WTC11 (cell line): Measurements from ENCODE around the gene NOXO1. TPM values are rescaled to one million over a fixed set of nuclear protein-coding genes. Genes with fewer than 3 reads are reported as not detected.

Experiments used
- ATAC-seq: fragments of 200-7000 bp; cut with Tn5 transposase; 2 replicates; pipeline ENCODE4 v1.10.0; 2021; ENCODE audit warnings: mild to moderate bottlenecking, moderate library complexity
- CTCF ChIA-PET: fragments of 300-600 bp; sonication (Branson Sonifier 250); formaldehyde crosslinking; loops from one replicate; lab custom pipeline; 2021; ENCODE audit warnings: antibody characterized with exemption; lab: Charles Lee
- POLR2A ChIA-PET: fragments of 350-600 bp; sonication (Branson Sonifier 250); formaldehyde crosslinking; loops from one replicate; lab custom pipeline; 2021; ENCODE audit warnings: antibody characterized with exemption; lab: Charles Lee
- DNase-seq: peaks from one replicate; pipeline ENCODE4 v3.0.0; 2021; ENCODE audit warnings: low spot score
- H3K27ac Mint-ChIP-seq: 2 replicates; pipeline ENCODE4 v1.8.0; 2021; ENCODE audit warnings: mixed read lengths
- H3K27me3 Mint-ChIP-seq: 2 replicates; pipeline ENCODE4 v1.8.0; 2021; ENCODE audit warnings: low read depth, mild to moderate bottlenecking, moderate library complexity, mixed read lengths
- H3K36me3 Mint-ChIP-seq: 2 replicates; pipeline ENCODE4 v1.8.0; 2021; ENCODE audit warnings: mixed read lengths
- H3K4me1 Mint-ChIP-seq: 2 replicates; pipeline ENCODE4 v1.8.0; 2022; ENCODE audit warnings: mixed read lengths
- H3K4me3 Mint-ChIP-seq: 2 replicates; pipeline ENCODE4 v1.8.0; 2021; ENCODE audit warnings: mild to moderate bottlenecking, moderate library complexity, mixed read lengths
- H3K9me3 Mint-ChIP-seq: 2 replicates; pipeline ENCODE4 v1.8.0; 2021; ENCODE audit warnings: mixed read lengths
- ATF3 ChIP-seq: sonication (generic); formaldehyde crosslinking; conservative IDR thresholded peaks from 2 replicates; pipeline ENCODE4 v1.8.1; 2022; ENCODE audit warnings: mild to moderate bottlenecking, missing genetic modification reagents
- EMX1 ChIP-seq: fragments of 250-450 bp; sonication (Bioruptor Pico); IDR thresholded peaks from 2 replicates; pipeline ENCODE4 v1.8.0; 2021; ENCODE audit warnings: mild to moderate bottlenecking
- ERG ChIP-seq: fragments of 250-450 bp; sonication (Bioruptor Pico); IDR thresholded peaks from 2 replicates; pipeline ENCODE4 v1.8.0; 2021; ENCODE audit warnings: mild to moderate bottlenecking
- ESRRA ChIP-seq: sonication (generic); formaldehyde crosslinking; IDR thresholded peaks from 2 replicates; pipeline ENCODE4 v1.8.1; 2022; ENCODE audit warnings: mild to moderate bottlenecking, missing genetic modification reagents, borderline replicate concordance
- FOXK1 ChIP-seq: sonication (generic); formaldehyde crosslinking; IDR thresholded peaks from 2 replicates; pipeline ENCODE4 v1.8.0; 2022; ENCODE audit warnings: mild to moderate bottlenecking, moderate library complexity, missing genetic modification reagents
- GTF2I ChIP-seq: fragments of 250-450 bp; sonication (Bioruptor Pico); conservative IDR thresholded peaks from 2 replicates; pipeline ENCODE4 v1.4.0; 2021; ENCODE audit warnings: mild to moderate bottlenecking
- NFYB ChIP-seq: sonication (generic); formaldehyde crosslinking; conservative IDR thresholded peaks from 2 replicates; pipeline ENCODE4 v1.8.0; 2022; ENCODE audit warnings: low read depth, missing genetic modification reagents
- OVOL2 ChIP-seq: fragments of 250-450 bp; sonication (Bioruptor Pico); IDR thresholded peaks from 2 replicates; pipeline ENCODE4 v1.9.0; 2021; ENCODE audit warnings: mild to moderate bottlenecking, borderline replicate concordance
- PRDM15 ChIP-seq: sonication (generic); formaldehyde crosslinking; IDR thresholded peaks from 2 replicates; pipeline ENCODE4 v1.8.0; 2022; ENCODE audit warnings: missing genetic modification reagents
- RELA ChIP-seq: sonication (generic); formaldehyde crosslinking; IDR thresholded peaks from 2 replicates; pipeline ENCODE4 v1.8.1; 2022; ENCODE audit warnings: missing genetic modification reagents, mild to moderate bottlenecking, borderline replicate concordance
- ZNF416 ChIP-seq: fragments of 250-450 bp; sonication (Bioruptor Pico); IDR thresholded peaks from 2 replicates; pipeline ENCODE4 v1.9.0; 2021; ENCODE audit warnings: mild to moderate bottlenecking, inconsistent platforms
- ZNF423 ChIP-seq: fragments of 250-450 bp; sonication (Bioruptor Pico); IDR thresholded peaks from 2 replicates; pipeline ENCODE4 v2.1.2; 2022; ENCODE audit warnings: mild to moderate bottlenecking, moderate library complexity
- ZNF512 ChIP-seq: sonication (generic); formaldehyde crosslinking; IDR thresholded peaks from 2 replicates; pipeline ENCODE4 v1.8.1; 2022; ENCODE audit warnings: missing genetic modification reagents, borderline replicate concordance
- total RNA-seq: library from RNA; stranded (reverse); gene quantifications from 3 replicates; pipeline ENCODE4 v1.2.3, GENCODE V29; 2021
- TF ChIP-seq, protein P1 (sequence below): fragments of 250-450 bp; sonication (Bioruptor Pico); IDR thresholded peaks from 2 replicates; pipeline ENCODE4 v1.9.0; 2021; ENCODE audit warnings: mild to moderate bottlenecking
- TF ChIP-seq, protein P2 (sequence below): fragments of 250-450 bp; sonication (Bioruptor Pico); IDR thresholded peaks from 2 replicates; pipeline ENCODE4 v1.9.0; 2021; ENCODE audit warnings: moderate library complexity, mild to moderate bottlenecking, inconsistent platforms, borderline replicate concordance
- TF ChIP-seq, protein P3 (sequence below): sonication (generic); formaldehyde crosslinking; IDR thresholded peaks from 2 replicates; pipeline ENCODE4 v1.8.0; 2022; ENCODE audit warnings: mild to moderate bottlenecking, missing genetic modification reagents
- TF ChIP-seq, protein P4 (sequence below): sonication (generic); formaldehyde crosslinking; conservative IDR thresholded peaks from 2 replicates; pipeline ENCODE4 v1.8.1; 2023; ENCODE audit warnings: mild to moderate bottlenecking, low read depth, missing genetic modification reagents, moderate library complexity
- TF ChIP-seq, protein P5 (sequence below): fragments of 200-600 bp; IDR thresholded peaks from 2 replicates; pipeline ENCODE4 v1.8.0; 2022; ENCODE audit warnings: antibody characterized with exemption

NOXO1 gene
- total RNA-seq, 1 experiment from 2014 or later: 5.7 TPM

- TF ChIP-seq, protein P1, sequence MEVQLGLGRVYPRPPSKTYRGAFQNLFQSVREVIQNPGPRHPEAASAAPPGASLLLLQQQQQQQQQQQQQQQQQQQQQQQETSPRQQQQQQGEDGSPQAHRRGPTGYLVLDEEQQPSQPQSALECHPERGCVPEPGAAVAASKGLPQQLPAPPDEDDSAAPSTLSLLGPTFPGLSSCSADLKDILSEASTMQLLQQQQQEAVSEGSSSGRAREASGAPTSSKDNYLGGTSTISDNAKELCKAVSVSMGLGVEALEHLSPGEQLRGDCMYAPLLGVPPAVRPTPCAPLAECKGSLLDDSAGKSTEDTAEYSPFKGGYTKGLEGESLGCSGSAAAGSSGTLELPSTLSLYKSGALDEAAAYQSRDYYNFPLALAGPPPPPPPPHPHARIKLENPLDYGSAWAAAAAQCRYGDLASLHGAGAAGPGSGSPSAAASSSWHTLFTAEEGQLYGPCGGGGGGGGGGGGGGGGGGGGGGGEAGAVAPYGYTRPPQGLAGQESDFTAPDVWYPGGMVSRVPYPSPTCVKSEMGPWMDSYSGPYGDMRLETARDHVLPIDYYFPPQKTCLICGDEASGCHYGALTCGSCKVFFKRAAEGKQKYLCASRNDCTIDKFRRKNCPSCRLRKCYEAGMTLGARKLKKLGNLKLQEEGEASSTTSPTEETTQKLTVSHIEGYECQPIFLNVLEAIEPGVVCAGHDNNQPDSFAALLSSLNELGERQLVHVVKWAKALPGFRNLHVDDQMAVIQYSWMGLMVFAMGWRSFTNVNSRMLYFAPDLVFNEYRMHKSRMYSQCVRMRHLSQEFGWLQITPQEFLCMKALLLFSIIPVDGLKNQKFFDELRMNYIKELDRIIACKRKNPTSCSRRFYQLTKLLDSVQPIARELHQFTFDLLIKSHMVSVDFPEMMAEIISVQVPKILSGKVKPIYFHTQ: no peak
- no peak for TF ChIP-seq ZNF512
- TF ChIP-seq ZNF423 (CRISPR knock-in tag): no peak
- TF ChIP-seq PRDM15 (CRISPR knock-in tag): no peak
- TF ChIP-seq ATF3 (CRISPR knock-in tag): no peak
These were observed 4.1 kb downstream of the NOXO1 start (continued) for GRCh38 chr16:1976951-1977874.

DNA sequence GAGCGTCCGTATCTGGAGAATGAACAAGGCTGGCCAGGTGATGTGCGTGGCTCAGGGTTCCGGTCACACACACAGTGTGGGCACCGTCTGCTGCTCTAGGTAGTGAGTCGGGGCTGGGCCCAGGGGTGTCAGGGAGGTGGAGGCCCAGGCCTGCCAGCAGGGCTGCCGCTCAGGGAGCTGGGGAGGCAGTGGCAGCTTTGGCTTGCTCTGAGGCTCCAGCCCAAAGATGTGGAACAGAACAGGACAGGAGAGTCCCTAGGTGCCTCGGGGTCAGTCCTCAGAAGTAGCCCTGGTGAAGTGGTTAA, 5.1 kb downstream of the NOXO1 start:
- H3K27me3 Mint-ChIP-seq: peaks cover 16% of the 10 kb centered on the region
- no peak for DNase-seq
- peaks cover 17% of the 10 kb centered on the region for H3K4me1 Mint-ChIP-seq
- H3K36me3 Mint-ChIP-seq: peaks cover 10% of the 10 kb centered on the region
- H3K4me3 Mint-ChIP-seq: no peak overlapping the region
- no peak overlapping the region for H3K27ac Mint-ChIP-seq
- ATAC-seq: no peak
- H3K9me3 Mint-ChIP-seq: no peaks in the 10 kb centered on the region
- ChIA-PET POLR2A (no interaction called here), CTCF (no interaction called here)
- no peak for TF ChIP-seq OVOL2 (CRISPR knock-in tag)
- TF ChIP-seq FOXK1 (CRISPR knock-in tag): no peak
- no peak for TF ChIP-seq EMX1 (CRISPR knock-in tag)
- TF ChIP-seq, protein P2, sequence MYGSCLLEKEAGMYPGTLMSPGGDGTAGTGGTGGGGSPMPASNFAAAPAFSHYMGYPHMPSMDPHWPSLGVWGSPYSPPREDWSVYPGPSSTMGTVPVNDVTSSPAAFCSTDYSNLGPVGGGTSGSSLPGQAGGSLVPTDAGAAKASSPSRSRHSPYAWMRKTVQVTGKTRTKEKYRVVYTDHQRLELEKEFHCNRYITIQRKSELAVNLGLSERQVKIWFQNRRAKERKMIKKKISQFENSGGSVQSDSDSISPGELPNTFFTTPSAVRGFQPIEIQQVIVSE (CRISPR knock-in tag): no peak
- TF ChIP-seq, protein P3, sequence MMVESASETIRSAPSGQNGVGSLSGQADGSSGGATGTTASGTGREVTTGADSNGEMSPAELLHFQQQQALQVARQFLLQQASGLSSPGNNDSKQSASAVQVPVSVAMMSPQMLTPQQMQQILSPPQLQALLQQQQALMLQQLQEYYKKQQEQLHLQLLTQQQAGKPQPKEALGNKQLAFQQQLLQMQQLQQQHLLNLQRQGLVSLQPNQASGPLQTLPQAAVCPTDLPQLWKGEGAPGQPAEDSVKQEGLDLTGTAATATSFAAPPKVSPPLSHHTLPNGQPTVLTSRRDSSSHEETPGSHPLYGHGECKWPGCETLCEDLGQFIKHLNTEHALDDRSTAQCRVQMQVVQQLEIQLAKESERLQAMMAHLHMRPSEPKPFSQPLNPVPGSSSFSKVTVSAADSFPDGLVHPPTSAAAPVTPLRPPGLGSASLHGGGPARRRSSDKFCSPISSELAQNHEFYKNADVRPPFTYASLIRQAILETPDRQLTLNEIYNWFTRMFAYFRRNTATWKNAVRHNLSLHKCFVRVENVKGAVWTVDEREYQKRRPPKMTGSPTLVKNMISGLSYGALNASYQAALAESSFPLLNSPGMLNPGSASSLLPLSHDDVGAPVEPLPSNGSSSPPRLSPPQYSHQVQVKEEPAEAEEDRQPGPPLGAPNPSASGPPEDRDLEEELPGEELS: no peak
- TF ChIP-seq GTF2I (CRISPR knock-in tag): no peak
- TF ChIP-seq ZNF416 (CRISPR knock-in tag): no peak
- TF ChIP-seq NFYB (CRISPR knock-in tag): no peak
- TF ChIP-seq, protein P4, sequence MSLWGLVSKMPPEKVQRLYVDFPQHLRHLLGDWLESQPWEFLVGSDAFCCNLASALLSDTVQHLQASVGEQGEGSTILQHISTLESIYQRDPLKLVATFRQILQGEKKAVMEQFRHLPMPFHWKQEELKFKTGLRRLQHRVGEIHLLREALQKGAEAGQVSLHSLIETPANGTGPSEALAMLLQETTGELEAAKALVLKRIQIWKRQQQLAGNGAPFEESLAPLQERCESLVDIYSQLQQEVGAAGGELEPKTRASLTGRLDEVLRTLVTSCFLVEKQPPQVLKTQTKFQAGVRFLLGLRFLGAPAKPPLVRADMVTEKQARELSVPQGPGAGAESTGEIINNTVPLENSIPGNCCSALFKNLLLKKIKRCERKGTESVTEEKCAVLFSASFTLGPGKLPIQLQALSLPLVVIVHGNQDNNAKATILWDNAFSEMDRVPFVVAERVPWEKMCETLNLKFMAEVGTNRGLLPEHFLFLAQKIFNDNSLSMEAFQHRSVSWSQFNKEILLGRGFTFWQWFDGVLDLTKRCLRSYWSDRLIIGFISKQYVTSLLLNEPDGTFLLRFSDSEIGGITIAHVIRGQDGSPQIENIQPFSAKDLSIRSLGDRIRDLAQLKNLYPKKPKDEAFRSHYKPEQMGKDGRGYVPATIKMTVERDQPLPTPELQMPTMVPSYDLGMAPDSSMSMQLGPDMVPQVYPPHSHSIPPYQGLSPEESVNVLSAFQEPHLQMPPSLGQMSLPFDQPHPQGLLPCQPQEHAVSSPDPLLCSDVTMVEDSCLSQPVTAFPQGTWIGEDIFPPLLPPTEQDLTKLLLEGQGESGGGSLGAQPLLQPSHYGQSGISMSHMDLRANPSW: no peak
- TF ChIP-seq RELA: no peak
- TF ChIP-seq ERG (CRISPR knock-in tag): no peak
- TF ChIP-seq ESRRA (CRISPR knock-in tag): no peak
- TF ChIP-seq, protein P5, sequence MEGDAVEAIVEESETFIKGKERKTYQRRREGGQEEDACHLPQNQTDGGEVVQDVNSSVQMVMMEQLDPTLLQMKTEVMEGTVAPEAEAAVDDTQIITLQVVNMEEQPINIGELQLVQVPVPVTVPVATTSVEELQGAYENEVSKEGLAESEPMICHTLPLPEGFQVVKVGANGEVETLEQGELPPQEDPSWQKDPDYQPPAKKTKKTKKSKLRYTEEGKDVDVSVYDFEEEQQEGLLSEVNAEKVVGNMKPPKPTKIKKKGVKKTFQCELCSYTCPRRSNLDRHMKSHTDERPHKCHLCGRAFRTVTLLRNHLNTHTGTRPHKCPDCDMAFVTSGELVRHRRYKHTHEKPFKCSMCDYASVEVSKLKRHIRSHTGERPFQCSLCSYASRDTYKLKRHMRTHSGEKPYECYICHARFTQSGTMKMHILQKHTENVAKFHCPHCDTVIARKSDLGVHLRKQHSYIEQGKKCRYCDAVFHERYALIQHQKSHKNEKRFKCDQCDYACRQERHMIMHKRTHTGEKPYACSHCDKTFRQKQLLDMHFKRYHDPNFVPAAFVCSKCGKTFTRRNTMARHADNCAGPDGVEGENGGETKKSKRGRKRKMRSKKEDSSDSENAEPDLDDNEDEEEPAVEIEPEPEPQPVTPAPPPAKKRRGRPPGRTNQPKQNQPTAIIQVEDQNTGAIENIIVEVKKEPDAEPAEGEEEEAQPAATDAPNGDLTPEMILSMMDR: no peak
